ENCODE measurements around the gene CLEC14A.

CLEC14A gene

GRCh38 chr14:38206689-38207376 is 49.1 kb downstream of the CLEC14A start:
- DNase-seq (ENCODE audit: low read depth in 2 of 2, low spot score in 1 of 2), result no peak

GRCh38 chr14:38205949-38206665 is 49.8 kb downstream of the CLEC14A start:
- DNase-seq (ENCODE audit: low read depth in 2 of 2, low spot score in 1 of 2), result no peak

- no peak for DNase-seq (ENCODE audit: low read depth in 2 of 2, low spot score in 1 of 2)
Measured at GRCh38 chr14:38205119-38205813, 50.6 kb downstream of the CLEC14A start.

- DNase-seq (ENCODE audit: low read depth in 2 of 2, low spot score in 1 of 2), result no peak
Measured at GRCh38 chr14:38204719-38205115, 51.2 kb downstream of the CLEC14A start.
